IMR-90 (cell line): ENCODE measurements around the gene C1QL1. TPM values are rescaled to one million over a fixed set of nuclear protein-coding genes. Genes with fewer than 3 reads are reported as not detected.

Experiments used
- ATAC-seq: fragments of 200-7000 bp; cut with Tn5 transposase; 2 replicates; pipeline ENCODE4 v1.9.1; 2020; ENCODE audit warnings: low read depth, mild to moderate bottlenecking, moderate library complexity
- BruUV-seq: library from RNA; stranded (reverse); fragments of 400-500 nt; replicated peaks from 2 replicates; lab custom pipeline; 2021; lab: Mats Ljungman, UMichigan
- CTCF ChIA-PET: fragments of 300-600 bp; formaldehyde crosslinking; extraction: SDS; loops from one replicate; lab custom pipeline; 2021; ENCODE audit warnings: antibody characterized with exemption; lab: Yijun Ruan, JAX
- POLR2A ChIA-PET: fragments of 300-600 bp; sonication (Branson Sonifier 250); formaldehyde crosslinking; loops from one replicate; lab custom pipeline; 2022; ENCODE audit warnings: antibody characterized with exemption; ENCODE audit not compliant: unreplicated experiment; lab: Charles Lee
- DNase-seq: peaks from one replicate; pipeline ENCODE4 v3.0.0; 2013
- H2AFZ ChIP-seq: replicated peaks from 2 replicates; pipeline ENCODE3; 2013; ENCODE audit warnings: low read length, mild to moderate bottlenecking; ENCODE audit not compliant: poor library complexity
- H2AK5ac ChIP-seq: 2 replicates; pipeline ENCODE4 v1.6.1; 2013; ENCODE audit warnings: low read depth, low read length, inconsistent platforms
- H2AK9ac ChIP-seq: replicated peaks from 2 replicates; pipeline ENCODE3; 2013; ENCODE audit warnings: mild to moderate bottlenecking, low read depth, low read length, moderate library complexity; ENCODE audit not compliant: poor library complexity
- H2BK120ac ChIP-seq: 2 replicates; pipeline ENCODE4 v1.6.1; 2013; ENCODE audit warnings: low read depth, low read length, inconsistent platforms
- H2BK15ac ChIP-seq: 3 replicates; pipeline ENCODE4 v1.6.1; 2013; ENCODE audit warnings: low read depth, low read length, inconsistent platforms
- H2BK20ac ChIP-seq: 2 replicates; pipeline ENCODE4 v1.6.1; 2013; ENCODE audit warnings: low read depth, mild to moderate bottlenecking, inconsistent platforms, low read length, moderate library complexity
- H2BK5ac ChIP-seq: 2 replicates; pipeline ENCODE4 v1.6.1; 2013; ENCODE audit warnings: mild to moderate bottlenecking, low read depth, low read length, inconsistent platforms; ENCODE audit not compliant: poor library complexity, severe bottlenecking
- H3K14ac ChIP-seq: replicated peaks from 2 replicates; pipeline ENCODE4 v1.6.1; 2013; ENCODE audit warnings: low read depth, low read length, inconsistent platforms
- H3K18ac ChIP-seq: 2 replicates; pipeline ENCODE4 v1.6.1; 2013; ENCODE audit warnings: low read depth, low read length, control low read depth
- H3K23ac ChIP-seq: 2 replicates; pipeline ENCODE4 v1.6.1; 2013; ENCODE audit warnings: low read depth, low read length, inconsistent platforms
- H3K27ac ChIP-seq: 2 replicates; pipeline ENCODE4 v1.5.1; 2013; ENCODE audit warnings: mild to moderate bottlenecking, control low read depth, low read length; ENCODE audit not compliant: insufficient read depth
- H3K27me3 ChIP-seq: 2 replicates; pipeline ENCODE4 v1.6.1; 2013; ENCODE audit warnings: low read length; ENCODE audit not compliant: control insufficient read depth, insufficient read depth
- H3K36me3 ChIP-seq: 2 replicates; pipeline ENCODE4 v1.6.1; 2013; ENCODE audit warnings: low read length, mixed read lengths; ENCODE audit not compliant: control insufficient read depth, insufficient read depth
- H3K4ac ChIP-seq: 2 replicates; pipeline ENCODE4 v1.6.1; 2013; ENCODE audit warnings: low read depth, low read length, inconsistent platforms
- H3K4me1 ChIP-seq: 2 replicates; pipeline ENCODE4 v1.6.1; 2013; ENCODE audit warnings: low read length, mixed read lengths; ENCODE audit not compliant: control insufficient read depth, insufficient read depth
- H3K4me2 ChIP-seq: 2 replicates; pipeline ENCODE4 v1.6.1; 2013; ENCODE audit warnings: low read depth, mild to moderate bottlenecking, control low read depth, low read length, moderate library complexity
- H3K4me3 ChIP-seq: 2 replicates; pipeline ENCODE4 v1.5.1; 2013; ENCODE audit warnings: low read depth, mild to moderate bottlenecking, control low read depth, low read length, moderate library complexity; ENCODE audit not compliant: insufficient read depth
- H3K56ac ChIP-seq: 2 replicates; pipeline ENCODE4 v1.6.1; 2013; ENCODE audit warnings: low read length, inconsistent platforms; ENCODE audit not compliant: insufficient read depth; ENCODE audit errors: extremely low read depth
- H3K79me1 ChIP-seq, 2 experiments: 2 replicates each; pipeline ENCODE4 v1.6.1; 2013; ENCODE audit warnings: low read length in 2 of 2, inconsistent platforms in 1 of 2, low read depth in 1 of 2
- H3K9ac ChIP-seq: 2 replicates; pipeline ENCODE4 v1.6.1; 2013; ENCODE audit warnings: low read depth, low read length, control low read depth
- H3K9me1 ChIP-seq: 2 replicates; pipeline ENCODE4 v1.6.1; 2013; ENCODE audit warnings: low read length, inconsistent platforms; ENCODE audit not compliant: insufficient read depth
- H3K9me3 ChIP-seq: 2 replicates; pipeline ENCODE4 v1.6.1; 2013; ENCODE audit warnings: low read length; ENCODE audit not compliant: control insufficient read depth, insufficient read depth
- H4K20me1 ChIP-seq: 2 replicates; pipeline ENCODE4 v1.6.1; 2013; ENCODE audit warnings: low read length, inconsistent platforms; ENCODE audit not compliant: insufficient read depth
- H4K5ac ChIP-seq: 2 replicates; pipeline ENCODE4 v1.6.1; 2013; ENCODE audit warnings: mild to moderate bottlenecking, low read depth, low read length, control low read depth
- H4K8ac ChIP-seq, 2 experiments: 2 replicates each; pipeline ENCODE4 v1.6.1; 2013; ENCODE audit warnings: low read depth in 2 of 2, low read length in 2 of 2, control low read depth in 1 of 2, inconsistent platforms in 1 of 2
- H4K91ac ChIP-seq: 2 replicates; pipeline ENCODE4 v1.6.1; 2013; ENCODE audit warnings: low read depth, low read length, inconsistent platforms; ENCODE audit not compliant: insufficient read depth
- BHLHE40 ChIP-seq: fragments of 150-350 bp; IDR thresholded peaks from 2 replicates; pipeline ENCODE4 v1.6.1; 2016; ENCODE audit warnings: mild to moderate bottlenecking, low read depth, low read length
- CHD1 ChIP-seq: IDR thresholded peaks from 2 replicates; pipeline ENCODE4 v1.6.1; 2012; ENCODE audit warnings: low read depth, low read length, improper control_type of control experiment
- ELK1 ChIP-seq: fragments of 150-350 bp; IDR thresholded peaks from 2 replicates; pipeline ENCODE4 v1.6.1; 2016; ENCODE audit warnings: low read depth, mild to moderate bottlenecking, low read length, moderate library complexity, borderline replicate concordance
- FOS ChIP-seq: fragments of 150-350 bp; IDR thresholded peaks from 2 replicates; pipeline ENCODE4 v1.6.1; 2016; ENCODE audit warnings: low read depth, low read length
- MAZ ChIP-seq: IDR thresholded peaks from 2 replicates; pipeline ENCODE4 v1.6.1; 2012; ENCODE audit warnings: low read depth, mild to moderate bottlenecking, low read length, improper control_type of control experiment, moderate library complexity, borderline replicate concordance
- MXI1 ChIP-seq: IDR thresholded peaks from 2 replicates; pipeline ENCODE4 v1.6.1; 2012; ENCODE audit warnings: low read depth, mild to moderate bottlenecking, low read length, moderate library complexity, borderline replicate concordance
- NFE2L2 ChIP-seq: fragments of 150-350 bp; IDR thresholded peaks from 2 replicates; pipeline ENCODE4 v1.6.1; 2016; ENCODE audit warnings: low read depth, mild to moderate bottlenecking, low read length
- POLR2A ChIP-seq: IDR thresholded peaks from 2 replicates; pipeline ENCODE4 v1.6.1; 2012; ENCODE audit warnings: mild to moderate bottlenecking, low read depth, low read length
- RAD21 ChIP-seq: IDR thresholded peaks from 2 replicates; pipeline ENCODE4 v1.6.1; 2012; ENCODE audit warnings: low read length, improper control_type of control experiment
- RCOR1 ChIP-seq: IDR thresholded peaks from 2 replicates; pipeline ENCODE4 v1.6.1; 2012; ENCODE audit warnings: mild to moderate bottlenecking, low read length, improper control_type of control experiment; ENCODE audit not compliant: insufficient replicate concordance
- RFX5 ChIP-seq: IDR thresholded peaks from 2 replicates; pipeline ENCODE4 v1.8.0; 2012; ENCODE audit warnings: low read depth, mild to moderate bottlenecking, low read length, moderate library complexity
- SMC3 ChIP-seq: fragments of 150-350 bp; IDR thresholded peaks from 2 replicates; pipeline ENCODE4 v1.6.1; 2016; ENCODE audit warnings: low read depth, mild to moderate bottlenecking, antibody characterized with exemption, low read length, moderate library complexity
- WGBS, 2 experiments: methylation state at CpG; one replicate each; pipeline versions ENCODE4 v1.1.5 to v1.1.7; 2013; ENCODE audit warnings: missing lambda C conversion rate in 2 of 2; ENCODE audit not compliant: insufficient read length in 1 of 2; ENCODE audit errors: extremely low coverage in 2 of 2; 5-methylcytosine and 5-hydroxymethylcytosine counted together
- dilution Hi-C: fragments of 300-500 bp; cut with HindIII; formaldehyde crosslinking; loops from one replicate; pipeline ENCODE4 v1.14.3; 2018; ENCODE audit warnings: low sequenced_read_pairs; ENCODE audit not compliant: unreplicated experiment
- in situ Hi-C: fragments of 300-500 bp; cut with MboI; formaldehyde crosslinking; loops from 3 replicates; pipeline ENCODE4 v1.14.3; 2019; ENCODE audit warnings: low sequenced_read_pairs, inconsistent platforms, mixed read lengths
- intact Hi-C: fragments of 100-400 bp; cut with micrococcal nuclease; formaldehyde crosslinking; loops from 2 replicates; pipeline ENCODE4 v1.10.0; 2022
- polyA plus RNA-seq, 3 experiments: library from polyadenylated mRNA; depleted of rRNA; stranded (reverse); fragments of >200 nt; gene quantifications; 2 replicates each; pipeline ENCODE4 v1.2.3, GENCODE V29; 2012; ENCODE audit warnings: low replicate concordance in 1 of 3
- total RNA-seq: library from RNA; depleted of rRNA; stranded (reverse); fragments of >200 nt; gene quantifications from 2 replicates; pipeline ENCODE4 v1.2.3, GENCODE V29; 2012
- TF ChIP-seq, protein P1 (sequence below): conservative IDR thresholded peaks from 2 replicates; pipeline ENCODE4 v1.5.1; 2012; ENCODE audit warnings: mild to moderate bottlenecking, low read depth, low read length, improper control_type of control experiment
- TF ChIP-seq, protein P2 (sequence below): fragments of 150-350 bp; IDR thresholded peaks from 2 replicates; pipeline ENCODE4 v1.6.1; 2017; ENCODE audit warnings: mild to moderate bottlenecking, antibody characterized with exemption, low read length, low read depth

The C1QL1 gene
- total and polyA plus RNA-seq, 2 of the 4 experiments (the other 2 are of a cell fraction), result 0.18 to 0.84 TPM

- Histone ChIP-seq H2AK9ac (peak overlapping the region; percentile 74), H3K18ac (no peak overlapping the region), H3K4me1 (peaks cover 9% of the 10 kb centered on the region; the same call in 1 of the 2 replicates), H2BK5ac (no peak overlapping the region), H2AFZ (peak overlapping the region; percentile 87), H4K8ac (peak overlapping the region in 1 of 2 experiments; percentile 75; a peak in 1 of 4 replicates), H3K27me3 (peaks cover 5% of the 10 kb centered on the region; the same call in 1 of the 2 replicates), H3K36me3 (no peaks in the 10 kb centered on the region), H3K4ac (peak overlapping the region; percentile 53), H3K79me1 (no peaks in the 10 kb centered on the region), H3K9me3 (no peaks in the 10 kb centered on the region), H2BK20ac (0 out of 2 replicates have a peak overlapping the region, but pooled peaks have one; percentile 38), H3K23ac (no peak overlapping the region), H4K20me1 (no peaks in the 10 kb centered on the region; the same call in 1 of the 2 replicates), H3K9ac (no peak overlapping the region), H3K27ac (no peak overlapping the region), H2BK15ac (no peak overlapping the region), H3K4me2 (no peak overlapping the region), H3K9me1 (no peaks in the 10 kb centered on the region), H3K56ac (no peak overlapping the region), H4K5ac (no peak overlapping the region), H3K4me3 (no peak overlapping the region), H4K91ac (no peak overlapping the region), H2BK120ac (0 out of 2 replicates have a peak overlapping the region, but pooled peaks have one; percentile 58), H2AK5ac (no peak overlapping the region; the same call in none of the 2 replicates), H3K14ac (no peak overlapping the region)
- no TSS peak for BruUV-seq
- intact Hi-C loops (loop anchor here (1.0 kb wide), 3 partner anchors 102 to 213 kb away; no protein-coding TSS in a partner anchor), in situ Hi-C loops (no loop called here), dilution Hi-C loops (no loop called here)
- peak; percentile 80 for DNase-seq
- CTCF ChIA-PET, result interaction anchor here (0.7 to 6.6 kb wide), 7 partner anchors 10 to 179 kb away, joined by 3 to 62 read pairs (median 5); no protein-coding TSS in a partner anchor
- peak; percentile 96 for ATAC-seq
- POLR2A ChIA-PET, result no interaction called here
- WGBS, 2 experiments, result 3% methylated on average over 5 of the region's 9 CpGs; no CpG with 5 or more reads in 1 of the 2 experiments
- TF ChIP-seq NFE2L2, result no peak
- peak; percentile 94 for TF ChIP-seq SMC3
- TF ChIP-seq RCOR1, result no peak
- TF ChIP-seq ELK1, result no peak
- TF ChIP-seq FOS, result no peak
- TF ChIP-seq MXI1, result no peak
- TF ChIP-seq POLR2A, result 0 out of 2 replicates have a peak, but pooled peaks have one; percentile 43
- TF ChIP-seq, protein P1, sequence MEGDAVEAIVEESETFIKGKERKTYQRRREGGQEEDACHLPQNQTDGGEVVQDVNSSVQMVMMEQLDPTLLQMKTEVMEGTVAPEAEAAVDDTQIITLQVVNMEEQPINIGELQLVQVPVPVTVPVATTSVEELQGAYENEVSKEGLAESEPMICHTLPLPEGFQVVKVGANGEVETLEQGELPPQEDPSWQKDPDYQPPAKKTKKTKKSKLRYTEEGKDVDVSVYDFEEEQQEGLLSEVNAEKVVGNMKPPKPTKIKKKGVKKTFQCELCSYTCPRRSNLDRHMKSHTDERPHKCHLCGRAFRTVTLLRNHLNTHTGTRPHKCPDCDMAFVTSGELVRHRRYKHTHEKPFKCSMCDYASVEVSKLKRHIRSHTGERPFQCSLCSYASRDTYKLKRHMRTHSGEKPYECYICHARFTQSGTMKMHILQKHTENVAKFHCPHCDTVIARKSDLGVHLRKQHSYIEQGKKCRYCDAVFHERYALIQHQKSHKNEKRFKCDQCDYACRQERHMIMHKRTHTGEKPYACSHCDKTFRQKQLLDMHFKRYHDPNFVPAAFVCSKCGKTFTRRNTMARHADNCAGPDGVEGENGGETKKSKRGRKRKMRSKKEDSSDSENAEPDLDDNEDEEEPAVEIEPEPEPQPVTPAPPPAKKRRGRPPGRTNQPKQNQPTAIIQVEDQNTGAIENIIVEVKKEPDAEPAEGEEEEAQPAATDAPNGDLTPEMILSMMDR, result peak; percentile 94
- peak; percentile 34; the same call in 1 of the 2 replicates for TF ChIP-seq MAZ
- TF ChIP-seq RFX5, result no peak
- TF ChIP-seq CHD1, result no peak
- peak; percentile 95 for TF ChIP-seq RAD21
- no peak for TF ChIP-seq BHLHE40
- TF ChIP-seq, protein P2, sequence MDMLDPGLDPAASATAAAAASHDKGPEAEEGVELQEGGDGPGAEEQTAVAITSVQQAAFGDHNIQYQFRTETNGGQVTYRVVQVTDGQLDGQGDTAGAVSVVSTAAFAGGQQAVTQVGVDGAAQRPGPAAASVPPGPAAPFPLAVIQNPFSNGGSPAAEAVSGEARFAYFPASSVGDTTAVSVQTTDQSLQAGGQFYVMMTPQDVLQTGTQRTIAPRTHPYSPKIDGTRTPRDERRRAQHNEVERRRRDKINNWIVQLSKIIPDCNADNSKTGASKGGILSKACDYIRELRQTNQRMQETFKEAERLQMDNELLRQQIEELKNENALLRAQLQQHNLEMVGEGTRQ, result no peak; the same call in 1 of the 2 replicates
These were observed 48.1 kb downstream of the C1QL1 start for GRCh38 chr17:44919885-44920564.
